ENCODE data around the gene MAN1A2. TPM values are rescaled to one million over a fixed set of nuclear protein-coding genes. Genes with fewer than 3 reads are reported as not detected.

The MAN1A2 gene
- total and polyA plus RNA-seq, 10 of the 15 experiments (the other 5 are each of a cell fraction or from before 2014, with no cell fraction given), result 2.8 to 23.6 (median 16.0) TPM

DNA sequence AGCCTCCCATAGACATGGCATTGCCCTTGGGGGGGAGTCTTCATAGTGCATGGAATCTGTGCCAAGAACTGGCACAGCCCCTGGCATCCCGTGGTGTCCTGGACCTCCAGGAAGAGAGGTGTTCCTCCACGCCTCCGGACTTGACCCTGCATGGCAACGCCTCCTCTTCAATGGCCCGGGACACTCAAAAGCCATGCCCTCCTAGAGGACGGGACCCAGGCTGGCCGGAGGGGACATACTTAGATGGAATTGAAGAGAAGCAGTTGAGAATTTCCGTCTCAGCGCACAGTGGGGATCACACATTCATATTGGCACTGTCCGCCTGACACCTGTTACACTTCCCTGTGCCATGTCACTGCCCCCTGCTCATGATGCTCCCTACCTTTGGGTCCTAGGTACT lies 200.2 kb downstream of the MAN1A2 start:
- POLR2A ChIA-PET, result no interaction called here
- Histone ChIP-seq H3K4me1 (ENCODE audit: control insufficient read depth, insufficient read depth, low read length) (no peaks in the 10 kb centered on the region), H3K9ac (ENCODE audit: control insufficient read depth, insufficient read depth, low read length) (no peak overlapping the region), H3K4me3 (no peak overlapping the region), H3K27me3 (replicated peaks in 1 of 2; ENCODE audit: control insufficient read depth in 2 of 2, insufficient read depth in 2 of 2, low read length in 1 of 2) (peaks cover 0 to 6% of the 10 kb centered on the region in 2 experiments; a peak in 3 of 4 replicates), H2AFZ (ENCODE audit: control insufficient read depth, low read depth, low read length) (no peak overlapping the region), H4K20me1 (ENCODE audit: control insufficient read depth, insufficient read depth) (peaks cover 3% of the 10 kb centered on the region), H3K36me3 (ENCODE audit: control insufficient read depth in 2 of 2, insufficient read depth in 2 of 2, low read length in 1 of 2) (no peaks in the 10 kb centered on the region), H3K27ac (ENCODE audit: control insufficient read depth, insufficient read depth) (no peak overlapping the region), H3K4me2 (ENCODE audit: control insufficient read depth, insufficient read depth) (no peak overlapping the region), H3K79me2 (ENCODE audit: control insufficient read depth, insufficient read depth, low read length) (no peaks in the 10 kb centered on the region), H3K9me3 (replicated peaks; ENCODE audit: control insufficient read depth, insufficient read depth, low read length) (no peaks in the 10 kb centered on the region)
- in situ Hi-C loops (cut with MboI), result no loop called here
- intact Hi-C loops (cut with micrococcal nuclease; ENCODE audit: unreplicated experiment), result no loop called here
- CTCF ChIA-PET, result interaction anchor here (1.1 kb wide), 1 partner anchor 189 kb away, joined by 3 read pairs; no protein-coding TSS in a partner anchor
- ATAC-seq, result no peak
- RAD21 ChIA-PET (ENCODE audit: unreplicated experiment), result no interaction called here
- SMC1A ChIA-PET (ENCODE audit: uncharacterized antibody, unreplicated experiment), result no interaction called here
- DNase-seq (ENCODE audit: low read depth, low spot score), result no peak
- FAIRE-seq, result no peak
- no peak for TF ChIP-seq LARP7 (IDR thresholded peaks at IDR 0.05)
- no peak for TF ChIP-seq POLR2AphosphoS2 (IDR thresholded peaks at IDR 0.05; ENCODE audit: low read depth, low read length)
- no peak for TF ChIP-seq BACH1 (IDR thresholded peaks at IDR 0.05; ENCODE audit: borderline replicate concordance)
- no peak for TF ChIP-seq IKZF2 (IDR thresholded peaks at IDR 0.05)
- TF ChIP-seq, protein P1, sequence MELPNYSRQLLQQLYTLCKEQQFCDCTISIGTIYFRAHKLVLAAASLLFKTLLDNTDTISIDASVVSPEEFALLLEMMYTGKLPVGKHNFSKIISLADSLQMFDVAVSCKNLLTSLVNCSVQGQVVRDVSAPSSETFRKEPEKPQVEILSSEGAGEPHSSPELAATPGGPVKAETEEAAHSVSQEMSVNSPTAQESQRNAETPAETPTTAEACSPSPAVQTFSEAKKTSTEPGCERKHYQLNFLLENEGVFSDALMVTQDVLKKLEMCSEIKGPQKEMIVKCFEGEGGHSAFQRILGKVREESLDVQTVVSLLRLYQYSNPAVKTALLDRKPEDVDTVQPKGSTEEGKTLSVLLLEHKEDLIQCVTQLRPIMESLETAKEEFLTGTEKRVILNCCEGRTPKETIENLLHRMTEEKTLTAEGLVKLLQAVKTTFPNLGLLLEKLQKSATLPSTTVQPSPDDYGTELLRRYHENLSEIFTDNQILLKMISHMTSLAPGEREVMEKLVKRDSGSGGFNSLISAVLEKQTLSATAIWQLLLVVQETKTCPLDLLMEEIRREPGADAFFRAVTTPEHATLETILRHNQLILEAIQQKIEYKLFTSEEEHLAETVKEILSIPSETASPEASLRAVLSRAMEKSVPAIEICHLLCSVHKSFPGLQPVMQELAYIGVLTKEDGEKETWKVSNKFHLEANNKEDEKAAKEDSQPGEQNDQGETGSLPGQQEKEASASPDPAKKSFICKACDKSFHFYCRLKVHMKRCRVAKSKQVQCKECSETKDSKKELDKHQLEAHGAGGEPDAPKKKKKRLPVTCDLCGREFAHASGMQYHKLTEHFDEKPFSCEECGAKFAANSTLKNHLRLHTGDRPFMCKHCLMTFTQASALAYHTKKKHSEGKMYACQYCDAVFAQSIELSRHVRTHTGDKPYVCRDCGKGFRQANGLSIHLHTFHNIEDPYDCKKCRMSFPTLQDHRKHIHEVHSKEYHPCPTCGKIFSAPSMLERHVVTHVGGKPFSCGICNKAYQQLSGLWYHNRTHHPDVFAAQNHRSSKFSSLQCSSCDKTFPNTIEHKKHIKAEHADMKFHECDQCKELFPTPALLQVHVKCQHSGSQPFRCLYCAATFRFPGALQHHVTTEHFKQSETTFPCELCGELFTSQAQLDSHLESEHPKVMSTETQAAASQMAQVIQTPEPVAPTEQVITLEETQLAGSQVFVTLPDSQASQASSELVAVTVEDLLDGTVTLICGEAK (IDR thresholded peaks at IDR 0.05; ENCODE audit: borderline replicate concordance), result no peak
- no peak for TF ChIP-seq TBL1XR1 (IDR thresholded peaks at IDR 0.05; ENCODE audit: low read depth, low read length)
- TF ChIP-seq SIN3A (IDR thresholded peaks at IDR 0.05; ENCODE audit: low read depth, low read length), result no peak
- TF ChIP-seq NFXL1 (IDR thresholded peaks at IDR 0.05; ENCODE audit: borderline replicate concordance), result no peak
- TF ChIP-seq, protein P2, sequence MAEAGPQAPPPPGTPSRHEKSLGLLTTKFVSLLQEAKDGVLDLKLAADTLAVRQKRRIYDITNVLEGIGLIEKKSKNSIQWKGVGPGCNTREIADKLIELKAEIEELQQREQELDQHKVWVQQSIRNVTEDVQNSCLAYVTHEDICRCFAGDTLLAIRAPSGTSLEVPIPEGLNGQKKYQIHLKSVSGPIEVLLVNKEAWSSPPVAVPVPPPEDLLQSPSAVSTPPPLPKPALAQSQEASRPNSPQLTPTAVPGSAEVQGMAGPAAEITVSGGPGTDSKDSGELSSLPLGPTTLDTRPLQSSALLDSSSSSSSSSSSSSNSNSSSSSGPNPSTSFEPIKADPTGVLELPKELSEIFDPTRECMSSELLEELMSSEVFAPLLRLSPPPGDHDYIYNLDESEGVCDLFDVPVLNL (IDR thresholded peaks at IDR 0.05; ENCODE audit: low read depth, low read length), result no peak
- TF ChIP-seq ATF7 (IDR thresholded peaks at IDR 0.05; ENCODE audit: low read depth), result no peak
- no peak for TF ChIP-seq SPI1 (IDR thresholded peaks at IDR 0.05; ENCODE audit: borderline replicate concordance, insufficient read depth, low read depth, low read length)
- TF ChIP-seq POU2F2 (IDR thresholded peaks at IDR 0.05; ENCODE audit: borderline replicate concordance, low read depth, low read length), result no peak
- TF ChIP-seq NBN (IDR thresholded peaks at IDR 0.05), result no peak
- TF ChIP-seq RBBP5 (conservative IDR thresholded peaks at IDR 0.05), result no peak
- TF ChIP-seq SUPT20H (IDR thresholded peaks at IDR 0.05; ENCODE audit: borderline replicate concordance, control insufficient read depth, low read depth, low read length), result no peak
- TF ChIP-seq, protein P3, sequence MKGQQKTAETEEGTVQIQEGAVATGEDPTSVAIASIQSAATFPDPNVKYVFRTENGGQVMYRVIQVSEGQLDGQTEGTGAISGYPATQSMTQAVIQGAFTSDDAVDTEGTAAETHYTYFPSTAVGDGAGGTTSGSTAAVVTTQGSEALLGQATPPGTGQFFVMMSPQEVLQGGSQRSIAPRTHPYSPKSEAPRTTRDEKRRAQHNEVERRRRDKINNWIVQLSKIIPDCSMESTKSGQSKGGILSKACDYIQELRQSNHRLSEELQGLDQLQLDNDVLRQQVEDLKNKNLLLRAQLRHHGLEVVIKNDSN (IDR thresholded peaks at IDR 0.05; ENCODE audit: borderline replicate concordance, extremely low read length, insufficient read depth, low read depth, low read length), result no peak
- TF ChIP-seq CBX3 (IDR thresholded peaks at IDR 0.05; ENCODE audit: borderline replicate concordance, low read depth), result no peak
- no TSS peak for BruUV-seq (replicated peaks)
- WGBS (ENCODE audit: insufficient coverage, insufficient replicate concordance, low lambda C conversion rate, missing lambda C conversion rate), result 61% methylated on average over 10 of the region's 10 CpGs
